ENCODE results near the gene NPHP4. TPM values are rescaled to one million over a fixed set of nuclear protein-coding genes. Genes with fewer than 3 reads are reported as not detected.

NPHP4 gene
- total RNA-seq, 6 experiments from 2014 or later: 1.5 to 6.0 (median 2.0) TPM

DNA sequence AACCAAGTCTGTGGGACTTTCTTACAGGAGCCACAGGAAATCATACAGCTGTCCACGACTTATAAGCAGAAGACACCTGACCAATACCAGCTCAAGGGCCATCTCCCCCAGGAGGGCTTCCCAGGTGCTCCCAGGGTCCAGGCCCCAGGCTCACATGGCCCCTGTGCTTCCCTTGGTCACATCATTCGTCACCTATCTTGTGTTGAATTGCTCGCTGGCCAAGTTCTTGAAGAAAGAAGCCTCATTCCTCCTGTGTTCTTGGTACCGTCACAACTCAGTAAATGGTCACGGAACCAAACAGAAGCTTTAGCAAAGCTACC lies 3.0 kb downstream of the NPHP4 start:
- ATAC-seq (no peak), DNase-seq (no peak)
- Histone ChIP-seq H3K27me3 (no peaks in the 10 kb centered on the region), H3K9me3 (no peaks in the 10 kb centered on the region), H3K27ac (no peak overlapping the region), H3K4me3 (no peak overlapping the region), H3K36me3 (no peaks in the 10 kb centered on the region), H3K4me1 (no peaks in the 10 kb centered on the region)
- no peak for TF ChIP-seq POLR2A (IDR thresholded peaks at IDR 0.05)
- no peak for TF ChIP-seq CTCF (IDR thresholded peaks at IDR 0.05)
- 73% methylated on average over 4 of the region's 5 CpGs for WGBS (ENCODE audit: insufficient coverage, low coverage, low lambda C conversion rate, missing lambda C conversion rate)
- intact Hi-C loops (cut with DNase I): no loop called here

DNA sequence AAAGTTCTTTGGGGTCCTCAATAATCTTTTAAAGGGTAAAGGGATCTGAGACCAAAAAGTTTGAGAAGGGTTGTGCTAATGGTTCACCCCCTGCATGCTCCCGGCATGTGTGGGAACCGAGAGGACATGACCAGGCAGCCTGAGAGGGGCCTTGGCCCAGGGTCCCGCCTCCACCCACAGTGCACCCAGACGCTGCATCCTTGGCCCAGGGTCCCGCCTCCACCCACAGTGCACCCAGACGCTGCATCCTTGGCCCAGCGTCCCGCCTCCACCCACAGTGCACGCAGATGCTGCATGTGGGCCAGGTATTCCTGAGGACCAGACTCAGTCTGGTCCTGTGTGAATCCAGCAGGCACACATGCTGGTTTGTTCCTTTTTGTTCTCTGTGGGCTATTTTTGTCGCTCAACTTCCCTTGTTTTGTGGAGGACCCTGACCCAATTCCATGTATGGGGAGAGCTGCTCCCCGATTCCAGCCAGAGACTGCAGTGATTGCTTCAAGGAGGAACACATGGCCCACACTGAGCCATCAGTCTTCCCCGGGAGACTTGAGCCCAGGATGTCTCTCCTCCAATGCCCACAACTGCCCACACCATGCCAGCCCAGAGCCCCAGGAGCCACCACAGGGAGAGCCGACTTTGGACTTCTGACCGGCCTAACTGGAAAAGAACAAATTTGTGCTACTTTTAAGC lies 3.5 kb downstream of the NPHP4 start:
- ATAC-seq (no peak), DNase-seq (no peak)
- intact Hi-C loops (cut with DNase I): no loop called here
- Histone ChIP-seq H3K27me3 (no peaks in the 10 kb centered on the region), H3K4me1 (no peaks in the 10 kb centered on the region), H3K27ac (no peak overlapping the region), H3K36me3 (no peaks in the 10 kb centered on the region), H3K9me3 (no peaks in the 10 kb centered on the region), H3K4me3 (no peak overlapping the region)
- TF ChIP-seq POLR2A (IDR thresholded peaks at IDR 0.05): no peak
- TF ChIP-seq CTCF (IDR thresholded peaks at IDR 0.05): no peak
- 80% methylated on average over 5 of the region's 14 CpGs for WGBS (ENCODE audit: insufficient coverage, low coverage, low lambda C conversion rate, missing lambda C conversion rate)

GRCh38 chr1:5986018-5986417 lies 6.2 kb downstream of the NPHP4 start:
- ATAC-seq (no peak), DNase-seq (peak in 1 of 3 donors; percentile 6)
- H3K9me3 ChIP-seq: no peaks in the 10 kb centered on the region
- no peaks in the 10 kb centered on the region for H3K36me3 ChIP-seq
- TF ChIP-seq CTCF (IDR thresholded peaks at IDR 0.05) (no peak), POLR2A (IDR thresholded peaks at IDR 0.05) (no peak)
- no peak overlapping the region for H3K4me3 ChIP-seq
- no peak overlapping the region for H3K27ac ChIP-seq
- intact Hi-C loops (cut with DNase I): no loop called here
- WGBS (ENCODE audit: insufficient coverage, low coverage, low lambda C conversion rate, missing lambda C conversion rate): 100% methylated on average over 1 of the region's 13 CpGs
- H3K27me3 ChIP-seq: no peaks in the 10 kb centered on the region
- H3K4me1 ChIP-seq: no peaks in the 10 kb centered on the region

DNA sequence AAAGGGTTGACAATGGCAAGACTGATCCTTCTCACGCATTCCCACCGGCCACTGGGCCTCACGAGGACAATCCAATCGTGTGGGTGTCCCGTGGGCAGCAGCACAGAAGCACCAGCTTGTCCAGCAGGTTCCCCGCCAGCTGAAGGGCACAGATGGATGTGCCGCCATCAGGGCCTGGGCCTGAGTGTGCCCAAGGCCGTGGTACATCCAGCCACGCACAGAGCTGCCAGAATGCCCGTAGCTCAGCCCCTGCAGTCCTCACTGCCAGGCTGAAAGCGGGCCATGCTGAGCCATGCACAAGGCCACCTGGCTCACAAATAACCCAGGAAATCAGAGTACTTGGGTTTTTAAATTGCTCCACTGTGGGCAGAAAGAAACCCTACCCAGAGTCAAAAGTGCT lies 7.0 kb downstream of the NPHP4 start:
- no peak for ATAC-seq
- peak in 1 of 3 donors; percentile 8 for DNase-seq

More for the DNA sequence above, 7.0 kb downstream of the NPHP4 start:
- TF ChIP-seq POLR2A (IDR thresholded peaks at IDR 0.05): no peak
- no peak for TF ChIP-seq CTCF (IDR thresholded peaks at IDR 0.05)
- no peaks in the 10 kb centered on the region for H3K36me3 ChIP-seq
- no peak overlapping the region for H3K4me3 ChIP-seq
- no peaks in the 10 kb centered on the region for H3K9me3 ChIP-seq
- no peak overlapping the region for H3K27ac ChIP-seq
- intact Hi-C loops (cut with DNase I): no loop called here
- WGBS (ENCODE audit: insufficient coverage, low coverage, low lambda C conversion rate, missing lambda C conversion rate): 100% methylated on average over 3 of the region's 11 CpGs
- H3K4me1 ChIP-seq: no peaks in the 10 kb centered on the region
- no peaks in the 10 kb centered on the region for H3K27me3 ChIP-seq

All from right lobe of liver (tissue), 6 donors.